NCI-H1436 (cell line): ENCODE results near the gene BMX.
A peak's percentile ranks its signal among the peaks of the same experiment; 100 is the strongest.

ENCODE experiments used
- DNase-seq: peaks from one replicate; lab custom pipeline; 2025; lab: John Stamatoyannopoulos, UW

Gene BMX

GRCh38 chrX:15507005-15507404, 6.4 kb downstream of the BMX start:
- no peak for DNase-seq

- DNase-seq: no peak
Observed at GRCh38 chrX:15509845-15510244, 9.2 kb downstream of the BMX start.

DNA sequence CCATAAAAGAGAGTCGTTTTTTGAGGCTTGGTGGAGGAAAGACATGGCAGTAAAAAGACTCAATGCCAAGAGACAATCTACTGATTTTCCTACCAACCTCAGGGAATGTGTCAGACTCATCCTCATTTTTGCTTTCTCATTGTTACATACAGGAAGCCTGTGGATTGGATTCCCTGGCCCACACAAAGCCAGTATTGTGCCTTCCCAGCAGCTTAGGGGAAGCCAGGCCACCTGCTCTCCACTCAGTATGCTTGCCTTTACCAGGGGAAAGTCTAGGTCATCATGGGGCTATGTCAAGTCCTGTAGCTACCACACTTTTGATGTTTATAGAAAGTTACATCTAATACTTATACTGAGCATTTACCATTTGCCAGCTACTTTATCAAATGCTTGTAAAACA, 11.0 kb downstream of the BMX start:
- DNase-seq: no peak

- DNase-seq: no peak
Observed at GRCh38 chrX:15512401-15512965, 11.9 kb downstream of the BMX start.

DNA sequence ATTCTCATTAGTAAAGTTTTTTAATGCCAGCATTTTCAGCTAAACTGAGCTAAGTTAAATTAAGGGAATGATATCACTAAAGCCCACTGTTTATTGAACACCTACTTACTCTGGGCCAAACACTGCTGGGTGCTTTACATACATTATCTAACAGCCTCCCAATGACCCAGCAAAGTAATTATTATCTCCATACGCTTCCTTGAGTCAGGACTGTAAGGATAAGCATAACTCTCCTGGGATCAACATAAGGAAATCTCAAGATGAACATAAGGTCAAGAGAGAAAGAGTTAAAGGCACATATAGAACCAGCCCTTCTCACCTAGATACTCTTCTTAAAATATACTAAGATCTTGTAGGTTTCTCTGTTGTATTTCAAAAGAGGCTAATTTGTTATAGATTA, 13.7 kb downstream of the BMX start:
- no peak for DNase-seq

GRCh38 chrX:15515931-15516330, 15.3 kb downstream of the BMX start:
- no peak for DNase-seq

DNA sequence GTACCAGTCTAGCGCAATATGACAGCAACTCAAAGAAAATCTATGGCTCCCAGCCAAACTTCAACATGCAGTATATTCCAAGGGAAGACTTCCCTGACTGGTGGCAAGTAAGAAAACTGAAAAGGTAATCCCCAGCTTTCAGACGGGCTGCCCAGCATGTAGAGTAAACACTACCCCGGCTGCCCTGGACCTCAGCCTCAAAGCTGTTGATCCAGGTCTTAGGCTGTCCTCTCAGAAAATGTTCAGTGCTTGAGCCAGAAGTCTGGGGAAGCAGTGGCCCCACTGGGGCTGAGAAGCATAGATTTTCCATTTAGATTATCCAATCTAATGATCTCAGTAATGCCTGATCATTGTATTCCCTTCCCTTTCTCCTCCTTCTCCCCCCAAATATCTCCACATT, 21.9 kb downstream of the BMX start:
- DNase-seq: no peak

- no peak for DNase-seq
Observed at GRCh38 chrX:15523088-15523487, 22.5 kb downstream of the BMX start.

- DNase-seq: no peak
Observed at GRCh38 chrX:15524417-15524816, 23.8 kb downstream of the BMX start.

- peak; percentile 54 for DNase-seq
Observed at GRCh38 chrX:15525664-15526416, 25.2 kb downstream of the BMX start.

DNA sequence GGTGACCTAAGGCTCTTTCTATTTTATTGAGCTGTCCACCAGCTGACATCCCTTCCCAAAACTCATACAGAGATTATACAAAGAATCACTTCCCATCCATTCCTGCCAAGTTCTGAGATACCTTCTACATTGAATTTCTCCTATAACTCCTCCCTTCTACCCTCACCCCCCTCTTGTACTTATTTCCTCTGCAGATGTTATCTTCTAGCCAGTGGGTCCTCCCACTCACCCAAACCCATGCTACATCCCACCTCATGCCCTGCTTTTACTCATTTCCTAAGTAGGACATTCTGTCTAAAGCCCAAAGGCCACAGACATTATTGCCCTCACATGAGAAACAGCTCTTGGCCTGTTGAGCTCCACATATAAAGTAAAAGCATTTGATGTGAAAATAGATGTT, 28.6 kb downstream of the BMX start:
- DNase-seq: no peak

DNA sequence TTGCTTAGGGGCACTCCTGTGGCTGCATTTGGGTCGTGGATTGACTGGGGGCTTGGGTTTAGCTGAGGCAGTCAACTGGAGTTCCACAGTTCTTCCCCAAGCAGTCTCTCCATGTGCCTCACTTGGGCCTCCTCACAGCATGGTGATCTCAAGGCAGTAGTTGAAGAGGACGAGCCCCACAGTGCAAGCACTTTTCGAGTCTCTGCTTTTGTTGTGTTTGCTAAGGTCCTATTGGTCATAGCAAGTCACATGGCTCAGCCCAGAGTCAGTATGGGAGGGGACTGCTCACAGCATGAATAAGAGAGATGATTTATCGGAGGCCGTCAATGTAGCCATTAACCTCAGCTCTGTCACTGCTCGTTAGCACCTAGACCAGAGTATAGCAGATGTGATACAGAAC, 29.7 kb downstream of the BMX start:
- no peak for DNase-seq

DNA sequence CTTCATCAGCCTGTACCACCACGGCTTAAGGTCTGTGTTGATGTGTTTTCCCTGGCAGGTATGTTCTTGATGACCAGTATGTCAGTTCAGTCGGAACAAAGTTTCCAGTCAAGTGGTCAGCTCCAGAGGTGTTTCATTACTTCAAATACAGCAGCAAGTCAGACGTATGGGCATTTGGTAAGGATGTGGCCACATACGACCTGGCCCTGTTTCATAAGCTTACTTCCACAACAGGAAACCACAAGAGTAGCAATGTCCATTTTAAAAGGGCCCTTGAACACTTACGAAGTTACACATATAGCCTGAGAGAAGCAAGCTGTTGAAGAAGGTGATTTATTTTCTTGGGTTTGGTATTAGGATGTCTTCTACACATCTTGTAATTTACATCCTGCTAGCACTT, 46.1 kb downstream of the BMX start:
- no peak for DNase-seq

DNA sequence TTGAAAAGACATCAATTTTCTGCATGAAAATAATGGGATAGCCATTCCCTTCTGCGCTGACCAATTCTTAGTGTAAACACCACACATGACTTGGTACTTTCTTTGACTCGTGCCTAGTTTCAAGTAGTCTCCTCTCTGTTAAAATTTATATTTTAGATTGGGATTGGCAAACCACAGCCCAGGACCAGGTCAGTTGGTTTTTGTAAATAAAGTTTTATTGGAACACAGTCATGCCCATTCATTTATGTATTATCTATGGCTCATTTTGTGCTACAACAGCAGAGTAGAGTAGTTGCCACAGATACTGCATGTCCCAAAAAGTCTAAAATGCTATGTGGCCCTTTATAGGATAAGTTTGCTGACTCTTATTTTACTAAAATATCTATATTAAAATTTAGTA, 46.7 kb downstream of the BMX start:
- DNase-seq: no peak

DNA sequence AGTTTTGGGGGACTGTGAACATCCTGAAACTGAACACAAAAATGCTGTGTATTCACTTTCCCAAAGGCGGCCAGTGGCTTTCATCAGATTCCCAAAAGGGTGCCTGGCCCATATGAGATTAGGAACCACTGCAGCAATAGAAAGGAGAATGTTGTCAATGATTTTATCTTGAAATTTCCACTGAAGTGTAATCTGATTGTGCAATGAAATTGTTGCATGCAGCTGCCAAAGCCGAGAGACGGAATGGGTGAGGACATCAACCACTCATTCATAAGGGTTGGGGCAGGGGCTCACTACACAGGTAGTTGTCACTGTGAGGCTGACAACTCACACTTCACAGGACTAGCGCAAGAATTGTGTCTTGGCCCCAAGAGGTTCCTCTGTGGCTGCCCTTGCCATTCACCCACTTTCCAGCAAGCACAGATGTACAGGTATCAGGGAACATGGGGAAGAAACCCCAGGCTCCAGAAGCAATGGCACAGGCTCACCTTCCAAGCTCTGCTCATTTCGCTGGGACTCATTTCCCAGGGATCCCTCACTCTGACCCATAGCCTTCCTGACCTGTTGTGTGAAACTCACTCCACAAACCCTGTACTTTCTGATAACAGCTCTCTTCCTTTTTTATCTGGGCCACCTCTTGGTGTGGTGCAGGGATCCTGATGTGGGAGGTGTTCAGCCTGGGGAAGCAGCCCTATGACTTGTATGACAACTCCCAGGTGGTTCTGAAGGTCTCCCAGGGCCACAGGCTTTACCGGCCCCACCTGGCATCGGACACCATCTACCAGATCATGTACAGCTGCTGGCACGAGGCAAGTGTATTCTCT, 48.8 kb downstream of the BMX start:
- DNase-seq: no peak

- DNase-seq: no peak
Observed at GRCh38 chrX:15559227-15559626, 58.6 kb downstream of the BMX start.

- DNase-seq: no peak
Observed at GRCh38 chrX:15560924-15561323, 60.3 kb downstream of the BMX start.

GRCh38 chrX:15563056-15563455, 62.4 kb downstream of the BMX start:
- no peak for DNase-seq

- DNase-seq: peak; percentile 35
Observed at GRCh38 chrX:15564981-15565579, 64.5 kb downstream of the BMX start.

DNA sequence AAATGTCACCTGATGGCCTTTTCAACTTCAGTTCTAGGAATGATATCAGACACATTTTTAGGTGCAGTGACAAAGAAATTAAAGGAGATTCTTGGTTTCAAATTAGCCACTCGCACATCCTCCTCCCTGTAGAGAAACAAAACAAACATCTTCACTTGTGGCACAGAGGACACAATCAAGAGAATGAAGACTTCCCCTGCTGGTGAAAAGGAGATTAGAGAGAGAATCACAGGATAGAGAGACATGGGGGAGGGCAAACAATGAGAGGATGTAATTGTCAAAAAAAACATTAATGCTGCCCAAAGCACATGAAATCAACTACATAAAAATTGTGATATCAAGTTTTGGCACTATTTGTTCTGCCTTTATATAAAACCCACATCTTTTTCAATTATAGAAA, 65.6 kb downstream of the BMX start:
- no peak for DNase-seq

GRCh38 chrX:15567267-15567666, 66.7 kb downstream of the BMX start:
- DNase-seq: no peak

- no peak for DNase-seq
Observed at GRCh38 chrX:15567886-15568616, 67.4 kb downstream of the BMX start.
